ENCODE results near the gene DTNB.
"Not testable (repeated sequence)": the region's sequence is repeated elsewhere in the genome, so short reads cannot be mapped to it uniquely, and the experiment has no call there.

Gene DTNB

DNA sequence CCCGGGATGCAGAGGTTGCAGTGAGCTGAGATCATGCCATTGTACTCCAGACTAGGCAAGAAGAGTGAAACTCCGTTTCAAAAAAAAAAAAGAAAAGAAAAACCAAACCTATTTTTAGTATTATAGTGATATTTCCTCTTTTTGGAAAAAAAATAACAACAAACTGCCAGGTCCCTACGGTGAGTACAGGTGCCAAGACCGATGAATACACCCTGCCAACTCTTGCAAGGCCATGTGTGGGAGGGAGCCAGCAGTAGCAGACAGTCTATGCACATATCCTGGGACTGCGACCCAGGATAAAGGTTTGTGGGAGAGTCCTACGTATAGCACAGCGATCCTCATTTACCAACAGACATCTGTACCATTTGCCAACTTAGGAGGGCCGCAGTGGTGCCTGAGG, 262.1 kb downstream of the DTNB start:
- no peak for DNase-seq

DNA sequence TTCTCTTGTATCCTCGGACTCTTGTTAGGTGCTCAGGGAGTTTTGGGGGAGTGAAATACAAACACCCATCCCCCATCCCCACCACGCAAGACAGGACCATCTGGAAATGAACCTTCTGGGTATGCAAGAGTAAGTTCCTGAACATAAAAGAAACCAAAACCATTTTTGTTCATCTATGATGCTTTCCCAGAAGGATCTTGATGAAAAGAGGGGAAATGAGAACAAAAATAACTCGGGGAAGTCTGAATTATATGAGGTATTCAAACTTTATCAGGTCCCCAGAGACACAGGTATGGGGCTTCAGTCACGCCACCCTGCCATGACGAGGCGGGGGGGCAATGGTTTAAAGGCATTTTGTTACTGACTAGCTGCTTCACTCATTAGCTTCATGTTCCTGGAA, 263.0 kb downstream of the DTNB start:
- DNase-seq, result no peak

DNA sequence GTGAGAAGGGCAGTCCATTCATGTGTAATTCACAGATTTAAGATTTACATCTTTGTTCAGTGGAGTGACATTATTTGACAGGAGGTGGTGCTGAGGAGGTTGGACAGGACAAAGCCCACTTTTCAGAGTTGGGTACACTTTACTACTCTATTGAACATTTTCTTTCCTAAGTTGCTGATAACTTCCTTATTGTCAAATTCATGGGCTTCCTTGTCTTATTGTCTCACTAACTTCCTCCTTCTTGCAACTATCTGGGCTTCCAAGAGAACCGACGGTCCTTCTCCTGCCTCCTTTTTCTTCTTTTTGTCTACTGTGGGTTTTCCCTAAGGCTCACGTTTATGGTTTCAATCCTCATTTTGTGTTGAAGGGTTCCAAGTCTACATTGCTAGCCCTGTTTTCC, 263.9 kb downstream of the DTNB start:
- no peak for DNase-seq

DNA sequence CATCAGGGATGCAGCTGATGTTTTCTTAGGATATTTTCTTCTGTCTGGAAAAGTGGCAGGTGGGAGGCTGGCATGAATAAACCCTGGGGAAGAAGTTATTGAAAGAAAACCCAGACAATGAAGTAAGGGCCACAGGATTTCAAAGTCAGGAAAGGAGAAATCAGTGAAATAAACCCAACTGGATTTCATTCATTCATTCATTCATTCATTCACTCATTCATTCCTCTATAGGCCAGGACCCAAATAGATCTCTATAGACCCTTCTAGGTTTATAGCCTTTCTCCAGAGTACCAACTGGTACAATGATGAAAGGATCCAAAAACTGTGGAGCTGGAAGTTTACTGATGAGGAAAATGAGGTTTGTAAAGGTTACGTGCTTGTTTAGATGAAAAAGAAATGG, 264.3 kb downstream of the DTNB start:
- DNase-seq, result no peak

DNA sequence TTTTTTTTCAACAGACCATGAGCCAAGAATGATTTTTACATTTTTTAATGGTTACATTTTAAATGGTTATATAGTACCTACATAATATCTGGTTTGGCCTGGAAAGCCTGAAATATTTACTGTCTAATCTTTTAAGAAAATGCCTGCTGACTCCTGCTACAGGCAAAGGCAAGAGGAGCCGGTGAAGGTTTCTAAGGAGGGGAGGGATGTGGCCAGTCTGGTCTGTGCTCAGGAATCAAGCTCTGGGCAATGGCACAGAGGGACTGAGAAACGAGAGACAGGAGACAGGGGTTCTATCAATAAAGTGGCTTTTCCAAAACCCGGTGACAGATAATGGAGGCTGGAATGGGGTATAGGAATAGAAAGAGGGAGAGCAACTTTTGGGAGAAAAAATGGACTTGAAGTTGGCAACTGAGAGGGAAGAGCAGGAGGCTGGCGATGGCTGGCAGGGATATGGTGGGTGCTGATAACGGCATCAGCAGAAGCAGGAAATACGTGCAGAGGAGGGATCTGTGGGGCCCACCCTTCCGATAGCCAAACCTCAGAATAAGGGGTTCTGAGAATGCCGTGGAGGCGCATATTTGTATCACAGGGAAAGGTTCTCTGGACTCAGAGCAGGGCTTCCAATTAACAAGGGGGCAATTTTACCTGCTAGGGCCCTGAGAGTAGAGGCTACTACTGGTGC, 267.6 kb downstream of the DTNB start:
- DNase-seq, result no peak

DNA sequence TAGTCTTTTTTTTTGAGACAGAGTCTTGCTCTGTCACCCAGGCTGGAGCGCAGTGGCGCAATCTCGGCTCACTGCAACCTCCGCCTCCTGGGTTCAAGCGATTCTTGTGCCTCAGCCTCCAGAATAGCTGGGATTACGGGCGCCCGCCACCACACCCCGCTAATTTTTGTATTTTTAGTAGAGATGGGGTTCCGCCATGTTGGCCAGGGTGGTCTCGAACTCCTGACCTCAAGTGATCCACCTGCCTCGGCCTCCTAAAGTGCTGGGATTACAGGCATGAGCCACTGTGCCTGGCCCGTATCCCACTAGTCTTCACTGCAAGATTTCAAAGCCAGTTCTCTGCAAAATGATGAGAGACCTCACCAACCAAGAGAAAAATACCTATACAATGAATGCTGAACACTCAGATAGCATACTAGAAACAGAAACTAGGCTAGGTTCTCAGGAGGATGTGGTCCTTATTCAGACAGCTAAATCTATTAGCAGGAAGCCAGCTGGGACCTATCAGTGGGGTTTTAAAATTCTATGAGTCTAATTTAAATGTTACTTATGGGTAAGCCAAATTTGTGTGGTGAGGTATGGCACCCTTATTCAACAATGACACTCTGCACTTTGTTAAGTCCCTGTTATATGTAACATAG, 270.1 kb downstream of the DTNB start:
- not testable (repeated sequence) for DNase-seq

DNA sequence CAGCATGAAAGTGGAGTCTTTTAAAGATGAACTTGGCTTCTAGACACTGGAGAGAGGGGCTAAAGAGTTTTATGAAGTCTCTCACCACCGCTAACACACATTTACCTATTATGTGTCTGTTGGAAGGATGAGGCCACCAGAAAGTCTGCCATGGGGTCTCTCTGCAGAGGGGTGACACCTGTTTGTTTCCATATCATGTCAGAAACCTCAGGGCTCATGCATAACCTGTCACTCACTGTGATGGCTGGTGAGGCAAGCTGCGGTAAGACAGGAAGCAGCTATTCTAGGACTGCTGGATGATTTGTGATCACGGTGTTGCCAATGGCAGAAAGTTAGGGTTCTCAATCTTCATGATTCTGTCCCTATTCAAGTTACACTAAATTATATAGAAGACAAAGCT, 270.9 kb downstream of the DTNB start:
- no peak for DNase-seq

DNA sequence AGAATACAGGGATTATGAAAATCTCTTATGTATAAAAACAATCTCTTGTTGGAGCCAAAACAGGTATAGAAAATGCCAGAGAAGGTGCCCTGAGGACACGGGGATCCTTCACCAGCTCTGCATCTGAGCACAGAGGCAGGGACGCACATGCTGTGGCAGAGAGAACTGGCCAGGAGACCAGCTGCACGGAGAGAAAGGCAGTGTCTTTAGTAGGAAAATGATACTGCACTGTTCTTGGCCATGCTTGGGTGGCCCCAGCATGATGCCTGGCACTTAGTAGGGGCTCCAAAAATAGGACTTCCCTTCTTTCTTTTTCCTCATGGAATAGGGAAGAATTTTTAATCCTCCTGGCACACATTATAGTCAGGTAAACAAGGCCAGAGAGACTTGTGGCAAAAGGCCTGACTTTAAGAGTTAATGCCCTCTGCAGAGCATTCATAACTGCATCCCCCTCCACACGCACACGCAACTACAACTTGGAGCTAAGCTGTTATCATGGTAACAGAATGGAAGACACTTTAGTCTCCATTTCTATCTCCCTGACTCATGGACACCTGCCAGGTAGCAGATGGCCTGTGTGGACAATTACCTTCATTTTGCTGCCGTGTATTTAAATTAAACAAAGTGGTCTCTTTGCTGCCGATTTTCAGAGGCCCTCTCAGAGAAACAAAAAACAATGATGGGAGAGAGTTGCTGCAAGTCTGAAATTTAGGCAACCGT, 271.9 kb downstream of the DTNB start:
- no peak for DNase-seq

DNA sequence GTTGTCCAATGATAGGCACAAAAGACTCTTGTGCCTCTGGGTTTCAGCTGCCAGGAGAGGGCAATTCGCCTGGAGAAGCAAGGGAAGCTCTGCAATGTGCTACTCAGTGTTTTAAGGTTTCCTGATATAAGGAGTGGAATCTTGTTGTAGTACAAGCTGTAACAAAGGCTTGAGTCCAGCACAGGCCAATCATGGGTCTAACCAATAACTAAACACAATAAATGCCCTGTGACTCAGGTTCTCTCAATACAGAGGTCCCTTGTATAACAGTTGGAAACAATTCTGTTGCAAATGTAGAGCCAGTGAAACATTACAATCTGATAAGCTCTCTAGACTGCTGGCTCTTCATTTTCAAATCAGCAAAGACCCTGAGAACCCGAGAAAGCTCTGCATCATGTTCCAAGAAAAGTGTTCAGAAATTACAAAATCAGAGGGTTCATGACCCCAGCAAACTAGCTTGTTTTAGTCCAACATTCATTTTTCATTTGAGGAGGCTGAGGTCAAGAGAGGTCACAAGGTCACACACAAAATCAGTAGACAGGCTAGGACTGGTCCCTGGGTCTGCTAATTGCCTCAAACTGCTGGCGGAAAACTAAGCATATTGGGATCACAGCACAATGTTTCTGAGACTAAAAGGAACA, 272.7 kb downstream of the DTNB start:
- DNase-seq, result no peak

DNA sequence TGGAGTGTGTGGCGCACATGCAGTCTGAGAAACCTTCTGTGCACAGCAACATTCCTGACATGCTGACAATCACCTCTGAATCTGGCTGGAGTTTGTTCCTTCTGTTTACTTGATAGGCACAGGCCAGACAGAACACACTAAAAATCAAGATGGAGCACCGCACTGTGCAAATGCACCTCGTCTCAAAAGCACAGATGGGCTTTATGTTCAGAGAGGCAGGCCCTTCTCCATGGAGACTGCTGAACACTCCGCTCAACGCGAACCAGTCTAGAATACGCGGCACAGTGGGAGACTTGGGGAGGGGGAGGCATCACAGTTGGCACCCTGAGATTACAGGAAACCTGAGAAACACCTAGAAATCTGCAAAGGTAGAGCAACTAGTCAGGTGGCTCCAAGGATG, 273.2 kb downstream of the DTNB start:
- DNase-seq, result no peak

DNA sequence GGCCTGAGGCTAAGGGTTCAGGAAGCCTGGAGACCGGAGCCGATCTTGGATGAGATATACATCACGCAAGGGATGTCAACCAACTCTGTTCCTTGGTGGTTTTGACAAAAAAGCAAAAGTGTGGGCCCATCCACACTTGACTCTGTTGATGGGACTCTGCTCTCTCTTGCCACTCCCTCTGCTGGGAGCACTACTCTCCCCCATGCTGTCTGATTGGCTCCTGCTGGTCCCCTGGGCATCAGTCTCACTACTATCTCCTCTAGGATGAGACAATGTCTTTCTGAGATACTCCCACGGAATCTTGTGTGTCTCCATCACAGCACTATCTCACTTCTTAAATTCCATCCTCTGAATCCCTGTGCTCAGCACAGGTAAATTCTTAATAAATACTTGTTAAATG, 274.8 kb downstream of the DTNB start:
- DNase-seq, result no peak

DNA sequence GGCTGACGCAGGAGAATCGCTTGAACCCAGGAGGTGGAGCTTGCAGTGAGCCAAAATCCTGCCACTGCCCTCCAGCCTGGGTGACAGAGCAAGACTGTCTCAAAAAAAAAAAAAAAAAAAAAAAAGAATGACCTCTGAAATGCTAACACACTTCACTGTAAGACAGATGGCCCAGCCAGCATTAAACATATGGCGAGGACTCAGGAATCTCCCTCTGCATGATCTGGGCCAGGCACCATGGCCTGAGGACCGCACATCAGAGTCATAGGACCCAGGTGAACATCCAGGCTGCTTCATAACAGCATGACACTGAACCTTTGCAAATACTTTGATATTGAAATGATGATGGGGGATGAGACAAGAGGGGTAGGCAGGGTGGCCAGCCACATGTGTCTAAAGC, 275.6 kb downstream of the DTNB start:
- DNase-seq, result no peak

DNA sequence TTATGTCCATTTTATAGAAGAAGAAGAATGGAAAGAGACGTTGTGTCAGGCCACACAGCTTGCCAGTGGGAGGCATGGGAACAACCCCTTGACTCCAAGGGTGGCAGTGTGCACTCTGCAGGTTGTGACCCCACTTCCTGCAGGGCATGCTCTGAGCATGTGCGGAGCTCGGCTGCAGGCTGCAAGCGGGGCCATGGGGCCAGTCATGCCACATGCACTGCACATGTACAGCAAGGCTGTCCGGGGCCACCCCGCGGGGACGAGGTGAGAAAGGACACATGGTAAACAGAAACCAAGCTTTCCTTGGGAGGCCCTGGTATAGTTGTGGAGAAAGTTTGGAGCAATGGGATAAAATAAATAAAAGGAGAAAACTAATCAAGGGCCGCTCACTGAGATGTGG, 284.2 kb downstream of the DTNB start:
- no peak for DNase-seq

DNA sequence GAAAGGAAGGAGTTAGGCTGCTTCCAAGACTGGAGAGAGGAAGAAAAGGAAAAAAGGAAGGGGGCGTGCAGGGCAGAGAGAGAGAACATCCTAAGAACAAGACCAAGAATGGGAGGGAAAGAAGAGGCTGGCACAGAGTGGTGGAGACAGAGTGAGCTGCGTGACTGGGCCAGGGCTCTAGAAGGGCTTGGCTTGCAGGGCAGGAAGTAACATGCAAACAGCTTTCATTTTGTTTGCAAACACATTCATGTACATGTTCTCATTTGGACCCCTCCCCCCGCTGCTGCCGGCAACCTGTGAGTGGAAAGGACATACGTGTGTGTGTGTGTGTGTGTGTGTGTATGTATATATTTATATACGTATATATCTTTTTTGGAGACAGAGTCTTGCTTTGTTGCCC, 284.9 kb downstream of the DTNB start:
- no peak for DNase-seq

DNA sequence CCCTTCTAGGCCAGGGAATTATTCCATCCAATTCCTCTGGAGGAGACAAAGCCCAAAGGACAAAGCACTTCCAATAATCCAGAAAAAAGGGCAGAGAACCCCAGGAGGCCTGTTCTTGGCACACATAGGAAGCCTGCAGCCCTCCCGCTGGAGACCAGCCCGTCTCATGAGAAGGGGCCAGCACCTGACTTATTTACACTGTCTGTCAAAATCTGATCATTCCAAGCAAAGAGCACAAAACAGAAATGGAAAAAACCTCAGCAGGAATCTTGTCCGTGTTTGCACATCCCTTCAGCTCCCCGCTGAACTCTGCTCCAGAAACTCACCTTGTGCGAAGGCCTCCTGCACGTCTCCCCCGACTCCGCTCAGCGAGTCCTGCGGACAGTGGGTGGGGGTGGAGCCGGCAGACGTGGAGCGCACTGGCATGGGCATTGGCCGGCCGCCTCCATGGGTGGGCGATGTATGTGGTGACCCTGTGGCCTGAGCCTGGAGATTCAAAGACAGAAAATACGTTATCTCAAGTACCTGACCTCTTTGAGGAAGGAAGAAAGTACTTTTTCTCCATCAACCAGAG, 285.4 kb downstream of the DTNB start:
- no peak for DNase-seq

DNA sequence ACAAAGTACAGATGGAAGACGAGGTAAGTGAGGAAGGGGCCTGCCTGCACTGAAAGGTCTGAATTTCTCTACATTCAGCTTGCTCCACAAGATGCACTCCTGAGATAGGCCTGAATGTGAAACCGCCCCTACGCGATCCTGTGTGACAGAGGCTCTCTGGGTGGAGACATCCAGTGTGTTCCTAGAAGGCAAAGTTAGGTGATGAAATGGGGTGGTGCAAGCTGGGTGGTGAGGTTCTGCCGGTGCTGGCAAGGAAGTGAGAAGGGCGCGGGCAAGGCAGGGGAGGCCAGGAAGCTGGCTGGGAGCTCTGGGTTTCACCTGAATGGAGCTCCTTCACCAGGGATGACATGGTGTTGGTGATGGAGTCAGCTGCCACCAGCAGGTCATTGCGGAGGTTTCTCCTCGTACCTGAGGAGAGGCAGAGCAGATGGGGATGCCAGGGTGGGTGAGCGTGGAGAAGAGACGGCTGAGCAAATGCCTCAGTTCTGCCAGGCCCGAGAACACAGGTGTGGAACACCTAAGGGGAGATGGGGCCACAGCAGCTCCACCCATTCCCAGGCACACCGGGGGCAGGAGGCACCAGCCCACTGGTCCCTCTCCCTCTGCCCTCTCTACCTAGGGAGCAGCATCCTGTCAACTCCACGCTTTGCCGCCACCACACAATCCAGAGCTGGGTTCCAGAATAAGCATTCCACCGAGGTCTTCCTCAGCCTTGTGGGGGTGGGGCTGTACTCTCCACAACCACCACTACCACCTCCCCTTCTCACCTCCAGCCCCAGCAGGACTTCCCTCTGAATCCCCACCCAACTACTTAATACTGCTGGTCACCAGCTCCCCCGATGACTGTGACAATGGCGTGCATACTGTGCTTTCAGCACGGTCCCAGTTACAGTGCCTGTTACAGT, 286.2 kb downstream of the DTNB start:
- no peak for DNase-seq

DNA sequence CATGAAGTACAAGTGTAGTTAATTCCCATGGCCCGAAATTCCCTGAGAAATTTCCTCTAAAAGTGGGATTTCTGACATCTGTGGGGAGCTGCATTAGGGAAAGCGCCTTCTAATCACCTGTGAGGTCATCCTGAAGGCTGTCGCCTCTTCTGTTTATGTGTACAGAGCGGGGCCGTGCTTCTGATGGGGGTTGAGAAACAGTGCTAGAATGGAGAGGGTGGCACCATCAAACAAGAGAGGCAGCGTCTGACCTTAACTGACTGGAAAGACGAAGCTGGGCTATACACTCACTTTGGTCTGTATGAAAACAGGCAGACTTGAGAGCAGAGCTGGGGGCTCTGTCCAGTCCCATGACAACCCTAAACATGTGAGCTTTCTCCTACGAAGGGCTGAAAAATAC, 287.5 kb downstream of the DTNB start:
- DNase-seq, result no peak

DNA sequence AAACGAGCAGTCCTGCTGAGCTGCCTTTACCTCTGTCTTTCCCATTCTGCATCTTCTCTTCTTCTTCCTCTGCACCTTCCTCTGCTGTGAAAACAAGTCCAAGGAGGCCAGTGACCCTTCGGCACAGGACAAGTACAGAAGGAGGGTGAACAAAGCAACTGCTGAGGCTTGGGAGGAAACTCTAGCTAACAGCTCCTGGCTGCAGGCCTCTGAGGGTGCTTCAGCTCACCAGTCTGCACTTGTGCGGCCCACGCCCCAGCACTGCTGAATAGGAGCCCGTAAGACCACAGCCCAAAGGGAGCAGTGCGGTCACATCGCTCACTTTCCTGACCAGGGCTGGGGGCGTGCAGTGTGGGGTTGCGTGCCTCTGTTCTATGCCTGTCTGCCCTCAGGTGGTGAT, 289.6 kb downstream of the DTNB start:
- no peak for DNase-seq

DNA sequence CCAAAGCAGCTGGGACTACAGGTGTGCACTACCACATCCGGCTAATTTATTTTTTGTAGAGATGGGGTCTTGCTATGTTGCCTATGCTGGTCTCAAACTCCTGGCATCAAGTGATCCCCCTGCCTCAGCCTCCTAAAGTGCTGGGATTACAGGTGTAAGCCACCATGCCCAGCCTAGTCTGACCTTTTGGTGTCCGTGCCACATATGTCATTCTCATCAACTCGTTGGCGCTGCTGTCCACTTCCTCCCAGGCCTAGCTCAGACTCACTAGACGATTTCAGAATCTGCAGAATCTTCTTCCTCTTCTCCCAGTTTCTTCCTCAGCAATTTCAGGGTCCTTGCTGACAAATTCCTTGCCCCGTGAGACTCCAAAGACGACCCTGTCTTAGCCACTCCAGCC, 291.9 kb downstream of the DTNB start:
- no peak for DNase-seq

DNA sequence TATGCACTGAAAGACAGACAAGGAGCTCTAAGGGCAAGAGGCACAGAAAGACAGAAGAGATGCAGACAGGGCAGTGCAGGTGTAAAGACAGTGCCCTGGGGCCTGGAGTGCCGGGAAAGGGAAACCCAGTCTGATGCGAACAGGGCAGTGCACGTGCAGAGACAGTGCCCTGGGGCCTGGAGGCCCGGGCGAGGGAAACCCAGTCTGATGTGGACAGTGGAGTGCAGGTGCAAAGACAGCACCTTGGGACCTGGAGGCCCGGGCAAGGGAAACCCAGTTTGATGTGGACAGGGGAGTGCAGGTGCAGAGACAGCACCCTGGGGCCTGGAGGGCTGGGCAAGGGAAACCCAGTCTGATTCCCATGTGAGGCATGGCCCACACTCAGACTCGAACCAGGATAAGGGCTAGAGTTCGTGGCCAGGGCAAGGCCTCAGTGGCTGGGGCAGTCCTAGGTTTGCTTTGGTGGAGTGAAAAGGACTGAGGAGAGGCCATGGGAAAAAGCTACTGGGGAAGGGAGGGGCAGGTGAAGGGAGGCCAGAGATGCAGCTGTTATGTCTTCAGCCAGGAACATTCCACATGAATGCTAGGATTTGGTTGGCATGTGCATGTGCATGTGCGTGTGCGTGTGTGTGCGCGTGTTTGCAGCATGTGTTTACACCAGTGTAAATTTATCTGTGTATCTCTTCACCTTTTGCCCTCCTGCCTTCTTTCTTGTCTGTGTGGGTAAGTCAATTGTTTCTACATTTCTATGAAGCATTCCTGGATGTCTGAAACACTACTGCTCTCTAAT, 292.6 kb downstream of the DTNB start:
- no peak for DNase-seq

DNA sequence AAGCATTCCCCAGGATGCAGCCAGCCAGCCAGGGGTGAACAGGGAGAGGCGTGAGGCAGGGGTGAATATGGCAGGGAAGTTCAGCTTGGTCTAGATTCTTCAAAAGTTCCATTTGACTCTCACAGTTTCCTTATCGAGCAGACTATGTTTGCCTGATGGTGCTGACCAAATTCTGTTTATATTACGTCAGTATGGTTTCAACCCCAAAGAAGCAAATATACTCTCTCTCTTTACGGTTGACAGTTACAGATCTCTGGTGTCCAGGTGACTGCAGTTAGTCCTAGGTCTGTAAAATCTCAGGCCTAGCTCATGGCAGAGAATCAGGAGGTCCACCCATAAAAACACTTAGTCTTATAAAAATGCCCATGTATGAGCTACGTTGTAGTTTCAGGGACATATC, 293.4 kb downstream of the DTNB start:
- no peak for DNase-seq

DNA sequence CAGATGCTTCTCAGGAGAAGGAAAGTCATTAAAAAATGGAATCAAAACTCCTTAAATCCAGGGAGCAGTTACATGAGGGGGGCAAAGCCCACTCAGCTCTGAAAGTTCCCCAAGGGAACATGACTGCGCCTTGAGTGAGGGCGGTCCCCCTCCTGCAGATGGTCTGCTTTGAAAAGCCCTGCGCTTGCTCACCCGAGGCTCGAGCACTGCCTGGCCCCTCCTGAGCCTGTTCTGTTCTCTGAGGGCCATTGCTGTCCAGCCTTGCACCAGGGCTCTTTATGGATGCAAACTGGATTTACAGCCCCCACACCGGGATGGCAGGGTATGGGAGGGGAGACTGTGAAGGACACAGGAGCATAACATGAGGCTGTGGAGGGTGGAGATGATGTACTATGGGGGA, 293.8 kb downstream of the DTNB start:
- DNase-seq, result no peak
